ENCODE results near the gene FSIP2. TPM values are rescaled to one million over a fixed set of nuclear protein-coding genes. Genes with fewer than 3 reads are reported as not detected.

The FSIP2 gene
- total and polyA plus RNA-seq, 2 of the 13 experiments (the other 11 are each of a cell fraction or from before 2014, with no cell fraction given) = 0.01 to 0.07 TPM

DNA sequence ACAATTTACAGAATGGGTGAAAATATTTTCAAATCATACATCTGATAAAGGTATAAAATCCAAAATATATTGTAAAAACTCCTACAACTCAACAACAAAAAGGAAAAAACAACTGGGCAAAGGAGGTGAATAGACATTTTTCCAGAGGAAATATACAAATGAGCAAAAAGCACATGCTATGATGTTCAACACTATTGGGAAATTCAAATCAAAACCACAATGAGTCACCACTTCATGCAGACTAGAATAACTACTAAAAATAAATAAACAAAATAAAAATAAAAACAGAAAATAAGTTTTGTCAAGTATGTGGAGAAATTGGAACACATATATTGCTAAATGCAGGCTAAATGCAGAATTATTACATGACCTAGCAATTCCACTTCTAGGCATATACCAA, 120.9 kb downstream of the FSIP2 start (continued):
- TF ChIP-seq EHMT2 (IDR thresholded peaks at IDR 0.05; ENCODE audit: borderline replicate concordance, low read depth, low read length) (no peak), SPEN (CRISPR knock-in tag; IDR thresholded peaks at IDR 0.05; ENCODE audit: low read depth) (no peak), ZNF569 (CRISPR knock-in tag; IDR thresholded peaks at IDR 0.05; ENCODE audit: borderline replicate concordance) (no peak), PCBP2 (optimal IDR thresholded peaks at IDR 0.05; ENCODE audit: low read depth, low read length, poor library complexity, severe bottlenecking) (no peak)
- TF ChIP-seq, protein P1, sequence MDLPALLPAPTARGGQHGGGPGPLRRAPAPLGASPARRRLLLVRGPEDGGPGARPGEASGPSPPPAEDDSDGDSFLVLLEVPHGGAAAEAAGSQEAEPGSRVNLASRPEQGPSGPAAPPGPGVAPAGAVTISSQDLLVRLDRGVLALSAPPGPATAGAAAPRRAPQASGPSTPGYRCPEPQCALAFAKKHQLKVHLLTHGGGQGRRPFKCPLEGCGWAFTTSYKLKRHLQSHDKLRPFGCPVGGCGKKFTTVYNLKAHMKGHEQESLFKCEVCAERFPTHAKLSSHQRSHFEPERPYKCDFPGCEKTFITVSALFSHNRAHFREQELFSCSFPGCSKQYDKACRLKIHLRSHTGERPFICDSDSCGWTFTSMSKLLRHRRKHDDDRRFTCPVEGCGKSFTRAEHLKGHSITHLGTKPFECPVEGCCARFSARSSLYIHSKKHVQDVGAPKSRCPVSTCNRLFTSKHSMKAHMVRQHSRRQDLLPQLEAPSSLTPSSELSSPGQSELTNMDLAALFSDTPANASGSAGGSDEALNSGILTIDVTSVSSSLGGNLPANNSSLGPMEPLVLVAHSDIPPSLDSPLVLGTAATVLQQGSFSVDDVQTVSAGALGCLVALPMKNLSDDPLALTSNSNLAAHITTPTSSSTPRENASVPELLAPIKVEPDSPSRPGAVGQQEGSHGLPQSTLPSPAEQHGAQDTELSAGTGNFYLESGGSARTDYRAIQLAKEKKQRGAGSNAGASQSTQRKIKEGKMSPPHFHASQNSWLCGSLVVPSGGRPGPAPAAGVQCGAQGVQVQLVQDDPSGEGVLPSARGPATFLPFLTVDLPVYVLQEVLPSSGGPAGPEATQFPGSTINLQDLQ (CRISPR knock-in tag; IDR thresholded peaks at IDR 0.05) = no peak
- TF ChIP-seq, protein P2, sequence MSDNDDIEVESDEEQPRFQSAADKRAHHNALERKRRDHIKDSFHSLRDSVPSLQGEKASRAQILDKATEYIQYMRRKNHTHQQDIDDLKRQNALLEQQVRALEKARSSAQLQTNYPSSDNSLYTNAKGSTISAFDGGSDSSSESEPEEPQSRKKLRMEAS (IDR thresholded peaks at IDR 0.05) = no peak
- TF ChIP-seq, protein P3, sequence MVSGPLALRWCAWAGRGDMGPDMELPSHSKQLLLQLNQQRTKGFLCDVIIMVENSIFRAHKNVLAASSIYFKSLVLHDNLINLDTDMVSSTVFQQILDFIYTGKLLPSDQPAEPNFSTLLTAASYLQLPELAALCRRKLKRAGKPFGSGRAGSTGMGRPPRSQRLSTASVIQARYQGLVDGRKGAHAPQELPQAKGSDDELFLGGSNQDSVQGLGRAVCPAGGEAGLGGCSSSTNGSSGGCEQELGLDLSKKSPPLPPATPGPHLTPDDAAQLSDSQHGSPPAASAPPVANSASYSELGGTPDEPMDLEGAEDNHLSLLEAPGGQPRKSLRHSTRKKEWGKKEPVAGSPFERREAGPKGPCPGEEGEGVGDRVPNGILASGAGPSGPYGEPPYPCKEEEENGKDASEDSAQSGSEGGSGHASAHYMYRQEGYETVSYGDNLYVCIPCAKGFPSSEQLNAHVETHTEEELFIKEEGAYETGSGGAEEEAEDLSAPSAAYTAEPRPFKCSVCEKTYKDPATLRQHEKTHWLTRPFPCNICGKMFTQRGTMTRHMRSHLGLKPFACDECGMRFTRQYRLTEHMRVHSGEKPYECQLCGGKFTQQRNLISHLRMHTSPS (CRISPR knock-in tag; IDR thresholded peaks at IDR 0.05; ENCODE audit: low read depth) = no peak

DNA sequence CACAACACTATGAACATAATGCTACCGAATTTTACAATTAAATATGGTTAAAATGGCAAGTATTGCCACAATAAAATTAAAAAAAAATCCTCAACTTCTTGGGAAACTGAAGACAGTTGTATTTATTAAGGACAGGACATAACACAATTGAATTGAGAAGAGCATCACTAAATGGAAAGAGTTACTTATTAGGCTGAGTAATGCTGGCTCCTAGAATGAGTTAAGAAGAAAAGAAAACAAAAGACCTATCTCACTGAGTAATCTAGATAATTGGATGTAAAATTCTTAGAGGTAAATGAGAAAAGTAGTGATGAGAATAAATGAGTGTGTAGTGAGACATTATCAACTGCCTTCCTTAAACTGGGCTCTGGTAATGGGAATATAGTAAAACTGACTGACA, 121.7 kb downstream of the FSIP2 start:
- in situ Hi-C loops (cut with HindIII; ENCODE audit: extremely low pct_ligation_motif_present, low pct_unique_long_range_greater_than_20kb) = no loop called here
- no peak overlapping the region for H3K4me3 ChIP-seq (replicated peaks in 1 of 3; ENCODE audit: insufficient read depth in 1 of 3, low read depth in 2 of 3, low read length in 3 of 3)
- DNase-seq (ENCODE audit: low spot score) = no peak
- H4K20me1 ChIP-seq (ENCODE audit: insufficient read depth, low read length) = no peaks in the 10 kb centered on the region
- no peak for FAIRE-seq
- H3K27me3 ChIP-seq (ENCODE audit: control insufficient read depth in 1 of 2, insufficient read depth in 2 of 2, low read length in 2 of 2) = no peaks in the 10 kb centered on the region
- CTCF ChIA-PET (ENCODE audit: low intra/inter-chr PET ratio, low total read pairs) = no interaction called here
- POLR2A ChIA-PET = no interaction called here
- no peaks in the 10 kb centered on the region for H3K9me3 ChIP-seq (ENCODE audit: low read length)
- ATAC-seq = no peak
- no TSS peak for BruUV-seq (replicated peaks)
- H3K36me3 ChIP-seq (replicated peaks in 1 of 2; ENCODE audit: control insufficient read depth in 1 of 2, insufficient read depth in 2 of 2, low read length in 2 of 2) = no peaks in the 10 kb centered on the region
- WGBS (ENCODE audit: low lambda C conversion rate) = 25% methylated on average over 1 of the region's 1 CpG
- no peak overlapping the region for H2AFZ ChIP-seq (ENCODE audit: low read length)
- no peak overlapping the region for H3K9ac ChIP-seq (ENCODE audit: insufficient read depth, low read depth, low read length)
- peaks cover 13% of the 10 kb centered on the region; the same call in 1 of the 2 replicates for H3K4me1 ChIP-seq (ENCODE audit: insufficient read depth, low read length)
- H3K79me2 ChIP-seq (ENCODE audit: insufficient read depth, low read length) = no peaks in the 10 kb centered on the region
- intact Hi-C loops (cut with micrococcal nuclease; ENCODE audit: unreplicated experiment) = no loop called here
- H3K27ac ChIP-seq (ENCODE audit: extremely low read length, insufficient read depth, low read length) = no peak overlapping the region
- TF ChIP-seq TCF12 (IDR thresholded peaks at IDR 0.05) (no peak), TCF12 (CRISPR knock-in tag; IDR thresholded peaks at IDR 0.05) (no peak), YEATS4 (CRISPR knock-in tag; IDR thresholded peaks at IDR 0.05; ENCODE audit: borderline replicate concordance) (no peak), TAF1 (CRISPR knock-in tag; IDR thresholded peaks at IDR 0.05) (no peak), ZFP90 (CRISPR knock-in tag; IDR thresholded peaks at IDR 0.05; ENCODE audit: borderline replicate concordance) (no peak)
- no peak overlapping the region for H3K4me2 ChIP-seq (ENCODE audit: low read depth, low read length)
